Immature natural killer cell (primary cell): ENCODE results near the gene NUP62. TPM values are rescaled to one million over a fixed set of nuclear protein-coding genes. Genes with fewer than 3 reads are reported as not detected.
"Not testable (repeated sequence)": the region's sequence is repeated elsewhere in the genome, so short reads cannot be mapped to it uniquely, and the experiment has no call there.

Experiments
- DNase-seq, 3 donors: peaks; one replicate each; pipeline ENCODE4 v3.0.0; 2022; ENCODE audit warnings: mixed read lengths in 1 of 3
- H3K27ac Mint-ChIP-seq, 6 donors: one replicate each; pipeline ENCODE4 v1.8.0; 2020; ENCODE audit warnings: mixed read lengths in 6 of 6, mild to moderate bottlenecking in 5 of 6, inconsistent platforms in 4 of 6, moderate library complexity in 3 of 6
- H3K27me3 Mint-ChIP-seq, 3 donors: one replicate each; pipeline ENCODE4 v1.8.0; 2020 to 2021; ENCODE audit warnings: low read depth in 3 of 3, mild to moderate bottlenecking in 3 of 3, mixed read lengths in 3 of 3, moderate library complexity in 3 of 3, inconsistent platforms in 1 of 3
- H3K36me3 Mint-ChIP-seq, 3 donors: one replicate each; pipeline ENCODE4 v1.8.0; 2020; ENCODE audit warnings: mixed read lengths in 3 of 3, inconsistent platforms in 2 of 3, mild to moderate bottlenecking in 2 of 3
- H3K4me1 Mint-ChIP-seq, 2 donors: one replicate each; pipeline ENCODE4 v1.8.0; 2020; ENCODE audit warnings: inconsistent platforms in 2 of 2, mild to moderate bottlenecking in 2 of 2, mixed read lengths in 2 of 2, moderate library complexity in 1 of 2
- H3K4me3 Mint-ChIP-seq, 5 donors: one replicate each; pipeline ENCODE4 v1.8.0; 2020; ENCODE audit warnings: mild to moderate bottlenecking in 5 of 5, mixed read lengths in 5 of 5, inconsistent platforms in 3 of 5, moderate library complexity in 3 of 5
- H3K9me3 Mint-ChIP-seq, 6 donors: one replicate each; pipeline ENCODE4 v1.8.0; 2020; ENCODE audit warnings: mild to moderate bottlenecking in 6 of 6, mixed read lengths in 6 of 6, inconsistent platforms in 4 of 6, moderate library complexity in 3 of 6
- polyA plus RNA-seq, 3 donors: library from polyadenylated mRNA; unstranded; fragments of 300-500 nt; fragmentation: Illumina TruSeq; gene quantifications; one replicate each; pipeline ENCODE4 v1.2.3, GENCODE V29; 2021

The NUP62 gene
- polyA plus RNA-seq, 3 donors from 2014 or later: 21.8 to 67.1 (median 34.3) TPM

- Mint-ChIP-seq H3K27me3 (peaks cover 26 to 36% (median 30%) of the 10 kb centered on the region in 3 donors), H3K36me3 (peaks cover 0 to 4% (median 0%) of the 10 kb centered on the region in 3 donors), H3K4me1 (peaks cover 61 to 65% of the 10 kb centered on the region in 2 donors), H3K27ac (peak overlapping the region; percentile 79 to 95 (median 88)), H3K9me3 (peaks cover 0 to 2% (median 0%) of the 10 kb centered on the region in 6 donors), H3K4me3 (peak overlapping the region; percentile 94 to 99 (median 98))
- DNase-seq: no peak
These were observed 1.6 kb downstream of the NUP62 start for GRCh38 chr19:49927526-49928264.

GRCh38 chr19:49926515-49926914 is 2.8 kb downstream of the NUP62 start:
- Mint-ChIP-seq H3K27me3 (peaks cover 22 to 31% (median 28%) of the 10 kb centered on the region in 3 donors), H3K36me3 (peaks cover 0 to 4% (median 0%) of the 10 kb centered on the region in 3 donors), H3K4me3 (peak overlapping the region in 1 of 5 donors; percentile 8), H3K4me1 (peaks cover 49 to 60% of the 10 kb centered on the region in 2 donors), H3K9me3 (peaks cover 0 to 2% (median 0%) of the 10 kb centered on the region in 6 donors), H3K27ac (peak overlapping the region in 1 of 6 donors; percentile 40)
- no peak for DNase-seq

GRCh38 chr19:49925486-49925885 is 3.8 kb downstream of the NUP62 start:
- Mint-ChIP-seq H3K36me3 (peaks cover 0 to 6% (median 0%) of the 10 kb centered on the region in 3 donors), H3K27me3 (peaks cover 19 to 29% (median 22%) of the 10 kb centered on the region in 3 donors), H3K27ac (no peak overlapping the region), H3K4me3 (no peak overlapping the region), H3K9me3 (peaks cover 0 to 2% (median 0%) of the 10 kb centered on the region in 6 donors), H3K4me1 (peaks cover 42 to 55% of the 10 kb centered on the region in 2 donors)
- no peak for DNase-seq

GRCh38 chr19:49924881-49925210 is 4.5 kb downstream of the NUP62 start:
- not testable (repeated sequence) for H3K4me3 Mint-ChIP-seq, H3K27ac Mint-ChIP-seq, H3K36me3 Mint-ChIP-seq, DNase-seq, H3K9me3 Mint-ChIP-seq
- peaks cover 16 to 22% (median 21%) of the 10 kb centered on the region in 3 donors for H3K27me3 Mint-ChIP-seq
- H3K4me1 Mint-ChIP-seq: peaks cover 39 to 51% of the 10 kb centered on the region in 2 donors

GRCh38 chr19:49924004-49924880 is 5.1 kb downstream of the NUP62 start:
- Mint-ChIP-seq H3K4me3 (no peak overlapping the region), H3K4me1 (peaks cover 38 to 47% of the 10 kb centered on the region in 2 donors)

GRCh38 chr19:49923055-49924003 is 6.0 kb downstream of the NUP62 start:
- Mint-ChIP-seq H3K4me1 (peaks cover 31 to 41% of the 10 kb centered on the region in 2 donors), H3K9me3 (no peaks in the 10 kb centered on the region)

More at GRCh38 chr19:49924004-49924880, 5.1 kb downstream of the NUP62 start:
- peak overlapping the region in 1 of 6 donors; percentile 26 for H3K27ac Mint-ChIP-seq
- peaks cover 10 to 16% (median 15%) of the 10 kb centered on the region in 3 donors for H3K27me3 Mint-ChIP-seq
- DNase-seq: no peak
- H3K9me3 Mint-ChIP-seq: no peaks in the 10 kb centered on the region
- H3K36me3 Mint-ChIP-seq: peaks cover 0 to 9% (median 0%) of the 10 kb centered on the region in 3 donors

GRCh38 chr19:49921871-49922795 is 7.2 kb downstream of the NUP62 start:
- H3K36me3 Mint-ChIP-seq: peaks cover 0 to 9% (median 3%) of the 10 kb centered on the region in 3 donors
- H3K4me1 Mint-ChIP-seq: peaks cover 19 to 29% of the 10 kb centered on the region in 2 donors
- no peak overlapping the region for H3K27ac Mint-ChIP-seq
- H3K27me3 Mint-ChIP-seq: no peaks in the 10 kb centered on the region
- no peak for DNase-seq
- no peak overlapping the region for H3K4me3 Mint-ChIP-seq
- no peaks in the 10 kb centered on the region for H3K9me3 Mint-ChIP-seq

More at GRCh38 chr19:49923055-49924003, 6.0 kb downstream of the NUP62 start:
- H3K4me3 Mint-ChIP-seq: no peak overlapping the region
- peaks cover 0 to 9% (median 0%) of the 10 kb centered on the region in 3 donors for H3K36me3 Mint-ChIP-seq
- no peak for DNase-seq
- peaks cover 1 to 7% (median 6%) of the 10 kb centered on the region in 3 donors for H3K27me3 Mint-ChIP-seq
- H3K27ac Mint-ChIP-seq: peak overlapping the region in 1 of 6 donors; percentile 26

- no peak for DNase-seq
- peaks cover 0 to 1% (median 0%) of the 10 kb centered on the region in 3 donors for H3K27me3 Mint-ChIP-seq
- H3K9me3 Mint-ChIP-seq: no peaks in the 10 kb centered on the region
- peaks cover 18 to 29% of the 10 kb centered on the region in 2 donors for H3K4me1 Mint-ChIP-seq
- peak overlapping the region in 1 of 6 donors; percentile 43 for H3K27ac Mint-ChIP-seq
- peaks cover 0 to 12% (median 4%) of the 10 kb centered on the region in 3 donors for H3K36me3 Mint-ChIP-seq
- no peak overlapping the region for H3K4me3 Mint-ChIP-seq
These were observed 8.5 kb downstream of the NUP62 start for GRCh38 chr19:49920624-49921363.

GRCh38 chr19:49918089-49918488 is 11.2 kb downstream of the NUP62 start:
- Mint-ChIP-seq H3K27ac (peak overlapping the region in 1 of 6 donors; percentile 36), H3K4me1 (peaks cover 19 to 21% of the 10 kb centered on the region in 2 donors), H3K36me3 (peaks cover 5 to 20% (median 10%) of the 10 kb centered on the region in 3 donors), H3K27me3 (peaks cover 0 to 1% (median 0%) of the 10 kb centered on the region in 3 donors), H3K9me3 (no peaks in the 10 kb centered on the region), H3K4me3 (no peak overlapping the region)
- DNase-seq: no peak

- H3K4me3 Mint-ChIP-seq: no peak overlapping the region
- H3K9me3 Mint-ChIP-seq: no peaks in the 10 kb centered on the region
- H3K27ac Mint-ChIP-seq: no peak overlapping the region
- no peak for DNase-seq
- H3K27me3 Mint-ChIP-seq: peaks cover 0 to 1% (median 0%) of the 10 kb centered on the region in 3 donors
- H3K4me1 Mint-ChIP-seq: peaks cover 17 to 21% of the 10 kb centered on the region in 2 donors
- peaks cover 8 to 20% (median 10%) of the 10 kb centered on the region in 3 donors for H3K36me3 Mint-ChIP-seq
These were observed 12.2 kb downstream of the NUP62 start for GRCh38 chr19:49916839-49917733.

- Mint-ChIP-seq H3K27ac (peak overlapping the region in 3 of 6 donors; percentile 18 to 86 (median 23)), H3K27me3 (peaks cover 0 to 1% (median 0%) of the 10 kb centered on the region in 3 donors), H3K4me1 (peaks cover 14 to 26% of the 10 kb centered on the region in 2 donors), H3K9me3 (no peaks in the 10 kb centered on the region), H3K36me3 (peaks cover 8 to 16% (median 14%) of the 10 kb centered on the region in 3 donors), H3K4me3 (no peak overlapping the region)
- DNase-seq: no peak
These were observed 14.0 kb downstream of the NUP62 start for GRCh38 chr19:49915271-49915670.
